Liver (tissue), 3 donors: ENCODE results near the gene ZC3H7B.

Source experiments
- FOXA2 ChIP-seq: IDR thresholded peaks from 2 replicates; pipeline ENCODE4 v1.6.1; 2016; ENCODE audit warnings: antibody characterized with exemption
- GABPA ChIP-seq, 2 donors: IDR thresholded peaks in 1 of 2; conservative IDR thresholded peaks in 1 of 2; 2 replicates each; pipeline ENCODE4 v1.6.1; 2016; ENCODE audit warnings: antibody characterized with exemption in 2 of 2, mild to moderate bottlenecking in 1 of 2, moderate library complexity in 1 of 2
- HNF4G ChIP-seq: IDR thresholded peaks from 2 replicates; pipeline ENCODE4 v1.6.1; 2016; ENCODE audit warnings: antibody characterized with exemption
- JUND ChIP-seq, 2 donors: IDR thresholded peaks; 2 replicates each; pipeline ENCODE4 v1.6.1; 2016; ENCODE audit warnings: antibody characterized with exemption in 2 of 2
- RAD21 ChIP-seq, 2 donors: IDR thresholded peaks; 2 replicates each; pipeline ENCODE4 v1.6.1; 2016; ENCODE audit warnings: antibody characterized with exemption in 2 of 2, mild to moderate bottlenecking in 2 of 2
- SP1 ChIP-seq: IDR thresholded peaks from 2 replicates; pipeline ENCODE4 v1.6.1; 2018; ENCODE audit warnings: antibody characterized with exemption, mild to moderate bottlenecking
- TAF1 ChIP-seq: conservative IDR thresholded peaks from 2 replicates; pipeline ENCODE4 v1.6.1; 2016; ENCODE audit warnings: antibody characterized with exemption, mild to moderate bottlenecking
- YY1 ChIP-seq: IDR thresholded peaks from 2 replicates; pipeline ENCODE4 v1.6.1; 2016; ENCODE audit warnings: antibody characterized with exemption, mild to moderate bottlenecking
- TF ChIP-seq, protein P1 (sequence below): fragments of 150-350 bp; IDR thresholded peaks from 2 replicates; pipeline ENCODE4 v1.5.1; 2017; ENCODE audit warnings: improper control_type of control experiment, low read depth, low read length; ENCODE audit not compliant: missing input control
- TF ChIP-seq, protein P2 (sequence below): IDR thresholded peaks from 2 replicates; pipeline ENCODE4 v1.6.1; 2016; ENCODE audit warnings: antibody characterized with exemption
- TF ChIP-seq, protein P3 (sequence below): IDR thresholded peaks from 2 replicates; pipeline ENCODE4 v1.6.1; 2016; ENCODE audit warnings: antibody characterized with exemption
- TF ChIP-seq, protein P4 (sequence below): IDR thresholded peaks from 2 replicates; pipeline ENCODE4 v1.6.1; 2016; ENCODE audit warnings: antibody characterized with exemption
- donor health status: healthy.
- donor health status: healthy.

DNA sequence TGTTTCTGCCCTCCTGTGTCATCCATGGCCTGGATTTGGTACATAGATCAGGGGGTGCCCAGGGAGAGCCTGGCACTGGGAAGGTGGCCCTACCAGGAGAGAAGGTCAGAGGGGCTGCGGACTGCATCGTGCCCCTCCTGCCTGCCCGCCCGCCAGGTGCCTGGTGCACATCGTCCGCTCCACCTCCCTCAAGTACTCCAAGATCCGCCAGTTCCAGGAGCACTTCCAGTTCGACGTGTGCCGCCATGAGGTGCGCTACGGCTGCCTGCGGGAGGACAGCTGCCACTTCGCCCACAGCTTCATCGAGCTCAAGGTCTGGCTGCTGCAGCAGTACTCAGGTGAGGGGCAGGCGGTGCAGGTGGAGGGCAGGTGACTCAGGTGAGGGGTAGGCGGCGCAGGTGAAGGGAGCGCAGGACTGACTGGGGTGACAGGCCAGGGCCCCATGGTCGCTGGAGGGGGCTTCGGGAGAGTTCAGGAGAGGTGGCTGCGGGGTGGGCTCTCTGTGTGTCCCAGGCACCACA lies 47.7 kb downstream of the ZC3H7B start:
- TF ChIP-seq, protein P1, sequence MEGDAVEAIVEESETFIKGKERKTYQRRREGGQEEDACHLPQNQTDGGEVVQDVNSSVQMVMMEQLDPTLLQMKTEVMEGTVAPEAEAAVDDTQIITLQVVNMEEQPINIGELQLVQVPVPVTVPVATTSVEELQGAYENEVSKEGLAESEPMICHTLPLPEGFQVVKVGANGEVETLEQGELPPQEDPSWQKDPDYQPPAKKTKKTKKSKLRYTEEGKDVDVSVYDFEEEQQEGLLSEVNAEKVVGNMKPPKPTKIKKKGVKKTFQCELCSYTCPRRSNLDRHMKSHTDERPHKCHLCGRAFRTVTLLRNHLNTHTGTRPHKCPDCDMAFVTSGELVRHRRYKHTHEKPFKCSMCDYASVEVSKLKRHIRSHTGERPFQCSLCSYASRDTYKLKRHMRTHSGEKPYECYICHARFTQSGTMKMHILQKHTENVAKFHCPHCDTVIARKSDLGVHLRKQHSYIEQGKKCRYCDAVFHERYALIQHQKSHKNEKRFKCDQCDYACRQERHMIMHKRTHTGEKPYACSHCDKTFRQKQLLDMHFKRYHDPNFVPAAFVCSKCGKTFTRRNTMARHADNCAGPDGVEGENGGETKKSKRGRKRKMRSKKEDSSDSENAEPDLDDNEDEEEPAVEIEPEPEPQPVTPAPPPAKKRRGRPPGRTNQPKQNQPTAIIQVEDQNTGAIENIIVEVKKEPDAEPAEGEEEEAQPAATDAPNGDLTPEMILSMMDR: no peak
- no peak for TF ChIP-seq HNF4G
- TF ChIP-seq, protein P2, sequence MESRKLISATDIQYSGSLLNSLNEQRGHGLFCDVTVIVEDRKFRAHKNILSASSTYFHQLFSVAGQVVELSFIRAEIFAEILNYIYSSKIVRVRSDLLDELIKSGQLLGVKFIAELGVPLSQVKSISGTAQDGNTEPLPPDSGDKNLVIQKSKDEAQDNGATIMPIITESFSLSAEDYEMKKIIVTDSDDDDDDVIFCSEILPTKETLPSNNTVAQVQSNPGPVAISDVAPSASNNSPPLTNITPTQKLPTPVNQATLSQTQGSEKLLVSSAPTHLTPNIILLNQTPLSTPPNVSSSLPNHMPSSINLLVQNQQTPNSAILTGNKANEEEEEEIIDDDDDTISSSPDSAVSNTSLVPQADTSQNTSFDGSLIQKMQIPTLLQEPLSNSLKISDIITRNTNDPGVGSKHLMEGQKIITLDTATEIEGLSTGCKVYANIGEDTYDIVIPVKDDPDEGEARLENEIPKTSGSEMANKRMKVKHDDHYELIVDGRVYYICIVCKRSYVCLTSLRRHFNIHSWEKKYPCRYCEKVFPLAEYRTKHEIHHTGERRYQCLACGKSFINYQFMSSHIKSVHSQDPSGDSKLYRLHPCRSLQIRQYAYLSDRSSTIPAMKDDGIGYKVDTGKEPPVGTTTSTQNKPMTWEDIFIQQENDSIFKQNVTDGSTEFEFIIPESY: no peak
- TF ChIP-seq, protein P3, sequence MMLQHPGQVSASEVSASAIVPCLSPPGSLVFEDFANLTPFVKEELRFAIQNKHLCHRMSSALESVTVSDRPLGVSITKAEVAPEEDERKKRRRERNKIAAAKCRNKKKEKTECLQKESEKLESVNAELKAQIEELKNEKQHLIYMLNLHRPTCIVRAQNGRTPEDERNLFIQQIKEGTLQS: no peak
- no peak for TF ChIP-seq TAF1
- TF ChIP-seq, protein P4, sequence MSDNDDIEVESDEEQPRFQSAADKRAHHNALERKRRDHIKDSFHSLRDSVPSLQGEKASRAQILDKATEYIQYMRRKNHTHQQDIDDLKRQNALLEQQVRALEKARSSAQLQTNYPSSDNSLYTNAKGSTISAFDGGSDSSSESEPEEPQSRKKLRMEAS: no peak
- no peak for TF ChIP-seq SP1
- TF ChIP-seq JUND (IDR thresholded peaks at IDR 0.05): no peak
- TF ChIP-seq RAD21 (IDR thresholded peaks at IDR 0.05): no peak
- TF ChIP-seq YY1: no peak
- TF ChIP-seq GABPA (IDR thresholded peaks at IDR 0.05 in 1 of 2, conservative IDR thresholded peaks at IDR 0.05 in 1 of 2): no peak
- TF ChIP-seq FOXA2: no peak
